Cerebellar cortex (tissue), 1 donor: ENCODE results near the gene CPNE1.
"Not testable (repeated sequence)": the region's sequence is repeated elsewhere in the genome, so short reads cannot be mapped to it uniquely, and the experiment has no call there.

Source experiments
- DNase-seq: peaks from one replicate; pipeline ENCODE4 v3.0.0-alpha.2; 2015; ENCODE audit warnings: low spot score

Gene CPNE1

DNA sequence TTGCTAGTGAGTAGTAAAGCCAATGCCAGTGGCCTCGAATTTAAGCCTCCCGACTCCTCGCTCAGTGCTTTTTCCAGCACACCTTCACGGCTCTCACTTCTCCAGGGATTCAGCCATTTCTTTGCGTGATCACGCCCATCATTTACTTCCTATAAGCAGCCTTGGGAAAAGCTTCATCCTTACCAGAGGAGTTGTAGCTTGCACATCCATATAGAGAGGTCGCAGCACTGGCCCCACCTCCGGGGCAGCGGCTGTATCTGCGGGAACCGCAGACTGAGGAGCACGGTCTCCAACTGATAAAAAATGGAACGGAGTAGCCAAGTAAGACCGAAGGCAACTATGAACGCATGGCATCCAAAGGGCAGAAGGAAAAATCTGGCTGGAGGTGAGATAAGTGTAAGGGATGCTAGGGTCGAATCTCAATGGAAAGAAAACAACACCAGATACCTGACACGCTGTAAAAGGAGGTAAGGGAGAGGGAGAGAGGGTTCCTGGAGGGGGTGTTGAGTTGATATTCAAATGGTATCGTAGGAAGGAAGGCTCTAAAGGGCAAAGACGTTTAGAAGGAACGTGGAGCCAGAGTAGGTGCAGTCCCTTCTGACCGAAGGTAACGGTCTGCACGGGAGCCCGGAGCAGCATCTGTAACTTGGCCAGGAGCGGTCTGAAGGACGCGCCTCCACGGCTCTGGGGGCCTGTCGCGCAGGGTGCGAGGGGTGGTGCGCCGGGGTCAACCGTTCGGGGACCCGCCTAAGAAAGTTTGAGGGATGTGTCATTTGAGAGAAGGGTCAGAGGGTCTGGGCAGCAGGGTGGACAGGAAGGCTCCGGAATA, 33.8 kb upstream of the CPNE1 start:
- DNase-seq = peak; percentile 36

DNA sequence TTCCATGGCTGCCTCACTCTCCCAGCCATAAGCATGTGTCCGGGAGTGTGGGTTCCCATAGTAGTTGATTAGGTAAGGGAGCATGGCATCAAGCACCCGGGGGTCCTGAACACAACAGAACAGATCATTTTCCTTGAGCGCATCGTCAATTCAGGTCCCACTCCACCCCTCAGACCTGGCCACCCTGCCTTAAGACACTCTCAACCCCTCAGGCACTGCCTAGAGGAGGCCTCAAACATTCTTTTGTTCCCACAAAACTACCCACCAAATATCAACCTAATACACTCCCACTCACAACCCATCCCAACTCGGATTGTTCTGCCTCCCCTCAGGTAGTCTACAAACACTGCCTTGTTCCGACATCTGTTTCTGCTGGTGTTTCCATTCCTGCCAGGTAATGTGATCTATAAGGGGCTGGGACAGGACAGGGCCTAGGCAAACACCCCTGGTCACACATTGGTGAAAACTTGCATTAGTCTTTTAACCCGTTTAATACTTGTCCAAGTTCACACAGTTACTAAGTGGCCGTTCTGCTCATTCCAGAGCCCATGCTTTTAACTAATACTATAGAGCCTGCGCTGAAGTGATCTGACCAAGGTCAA, 33.1 kb upstream of the CPNE1 start:
- no peak for DNase-seq

DNA sequence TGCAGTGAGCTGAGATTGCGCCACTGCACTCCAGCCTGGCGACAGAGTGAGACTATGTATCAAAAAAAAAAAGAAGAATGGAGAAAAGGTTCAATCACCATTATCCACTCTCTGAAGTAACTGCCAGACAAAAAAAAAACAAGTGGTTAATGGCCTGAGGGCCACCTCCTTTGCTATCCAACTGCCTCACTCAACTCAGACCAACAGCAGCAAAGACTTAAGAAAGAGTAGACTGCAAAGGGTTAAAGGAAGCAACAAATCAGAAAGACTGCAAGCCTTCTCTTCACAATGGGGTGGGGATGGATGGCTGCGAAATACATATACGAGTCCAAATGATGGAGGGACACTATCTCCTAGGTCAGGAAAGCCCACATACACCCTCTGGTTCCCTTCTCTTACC, 31.3 kb upstream of the CPNE1 start:
- no peak for DNase-seq

DNA sequence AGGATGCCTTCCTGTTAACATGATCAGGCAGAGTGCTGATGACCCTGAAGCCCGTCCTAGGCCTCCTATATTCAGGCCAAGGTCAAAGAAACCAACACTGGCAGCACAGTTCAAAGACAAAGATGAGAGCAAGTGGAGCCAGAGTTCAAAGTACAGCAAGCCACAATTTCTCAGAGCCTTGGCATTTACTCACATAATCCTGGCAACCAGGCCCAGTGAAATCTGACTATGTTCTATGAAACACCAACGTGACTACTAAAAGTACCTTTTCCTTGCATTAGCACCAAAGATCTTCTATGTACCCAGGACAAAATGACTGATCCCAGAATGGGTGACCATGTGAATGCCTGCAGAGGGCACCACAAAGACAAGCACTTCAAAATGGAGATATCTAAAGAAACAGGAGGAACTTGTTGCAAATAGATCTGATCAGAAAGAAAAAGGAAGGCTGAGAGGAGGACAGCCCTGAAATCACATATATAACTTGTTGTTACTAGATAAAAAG, 30.6 kb upstream of the CPNE1 start:
- DNase-seq = no peak

DNA sequence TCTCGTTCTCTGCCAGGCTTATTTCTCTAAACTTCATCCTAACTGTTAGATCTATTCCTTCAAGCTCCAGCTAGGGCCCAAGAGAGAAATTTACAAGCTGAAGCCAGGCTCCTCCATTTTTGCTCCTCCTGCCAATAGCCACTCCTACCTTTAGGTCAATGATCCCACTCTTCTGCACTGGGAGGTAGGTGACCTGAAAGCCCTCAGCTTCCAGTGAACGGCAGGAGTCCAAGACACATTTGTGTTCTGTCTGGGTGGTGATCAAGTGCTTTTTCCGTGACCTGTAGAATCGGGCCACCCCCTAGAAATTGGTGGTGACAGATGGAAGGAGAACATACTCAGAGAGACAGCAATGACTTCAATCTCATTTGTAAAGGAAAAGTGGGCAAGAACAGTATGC, 25.6 kb upstream of the CPNE1 start:
- no peak for DNase-seq

DNA sequence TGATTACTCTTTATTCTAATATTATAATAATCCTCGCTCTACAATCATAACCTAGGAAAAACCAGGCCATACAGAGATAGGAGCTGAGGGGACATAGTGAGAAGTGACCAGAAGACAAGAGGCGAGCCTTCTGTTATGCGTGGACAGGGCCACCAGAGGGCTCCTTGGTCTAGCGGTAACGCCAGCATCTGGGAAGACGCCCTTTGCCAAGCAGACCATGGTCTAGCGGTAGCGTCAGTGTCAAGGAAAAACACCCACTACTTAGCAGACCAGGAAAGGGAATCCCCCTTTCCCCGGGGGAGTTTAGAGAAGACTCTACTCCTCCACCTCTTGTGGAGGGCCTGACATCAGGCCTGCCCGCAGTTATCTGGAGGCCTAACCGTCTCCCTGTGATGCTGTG, 22.2 kb upstream of the CPNE1 start:
- peak; percentile 33 for DNase-seq

DNA sequence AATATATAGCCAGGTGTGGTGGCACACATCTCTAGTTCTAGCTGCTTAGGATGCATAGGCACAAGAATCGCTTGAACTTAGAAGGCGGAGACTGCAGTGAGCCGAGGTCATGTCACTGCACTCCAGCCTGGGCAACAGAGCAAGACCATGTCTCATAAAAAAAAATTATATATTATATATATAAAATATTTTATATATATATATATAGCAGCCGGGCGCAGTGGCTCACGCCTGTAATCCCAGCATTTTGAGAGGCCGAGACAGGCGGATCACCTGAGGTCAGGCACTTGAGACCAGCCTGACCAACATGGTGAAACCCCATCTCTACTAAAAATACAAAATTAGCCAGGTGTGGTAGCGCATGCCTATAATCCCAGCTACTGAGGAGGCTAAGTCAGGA, 20.7 kb upstream of the CPNE1 start:
- DNase-seq = not testable (repeated sequence)

DNA sequence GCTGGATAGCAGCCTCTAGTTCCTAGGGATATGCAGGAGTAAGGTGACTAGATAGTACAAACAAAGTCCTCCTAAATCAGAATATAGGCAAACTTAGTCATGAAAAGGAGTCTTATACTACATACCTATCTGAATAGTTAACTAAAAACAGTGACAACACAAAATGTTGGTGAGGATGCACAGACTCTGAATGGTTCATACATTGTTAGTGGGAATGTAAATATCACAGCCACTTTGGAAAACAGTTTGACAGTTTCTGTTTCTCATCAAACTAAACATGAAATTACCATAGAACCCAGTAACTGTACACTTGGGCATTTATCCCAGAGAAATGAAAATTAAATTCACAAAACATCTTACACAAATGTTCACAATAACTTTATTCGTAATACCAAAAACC, 17.3 kb upstream of the CPNE1 start:
- DNase-seq = no peak

DNA sequence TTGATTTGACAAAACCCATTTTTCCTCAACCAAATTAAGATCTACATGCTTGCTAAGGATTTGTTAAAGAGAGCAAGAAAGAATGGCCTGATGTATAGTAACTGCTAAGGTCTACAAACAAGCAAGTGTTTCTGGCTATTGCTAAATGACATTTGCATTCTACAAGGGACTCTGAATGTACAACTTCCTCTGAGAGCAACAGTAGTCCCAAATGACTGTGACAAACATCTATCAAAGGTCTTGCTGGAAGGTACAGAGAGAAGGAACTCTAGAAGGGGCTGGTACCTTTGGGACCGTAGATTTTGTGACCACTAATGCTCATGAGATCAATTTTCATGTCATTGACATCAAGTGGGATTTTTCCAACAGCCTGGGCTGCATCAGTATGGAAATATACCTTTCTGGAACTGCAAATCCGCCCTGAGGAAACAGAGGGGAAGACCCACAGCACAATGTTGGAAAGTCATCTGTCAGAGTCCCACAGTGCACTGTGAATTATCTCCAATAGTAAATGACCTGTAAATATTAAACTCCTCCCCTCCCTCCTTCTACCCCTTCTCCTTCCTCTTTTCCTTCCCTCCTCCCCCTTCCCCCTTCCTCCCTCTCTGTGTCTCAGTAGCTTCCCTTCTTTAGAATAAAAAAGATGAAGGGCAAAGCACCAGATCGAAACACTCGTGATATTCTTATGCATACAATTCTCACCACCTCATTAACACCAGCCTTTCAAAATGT, 15.9 kb upstream of the CPNE1 start:
- no peak for DNase-seq

DNA sequence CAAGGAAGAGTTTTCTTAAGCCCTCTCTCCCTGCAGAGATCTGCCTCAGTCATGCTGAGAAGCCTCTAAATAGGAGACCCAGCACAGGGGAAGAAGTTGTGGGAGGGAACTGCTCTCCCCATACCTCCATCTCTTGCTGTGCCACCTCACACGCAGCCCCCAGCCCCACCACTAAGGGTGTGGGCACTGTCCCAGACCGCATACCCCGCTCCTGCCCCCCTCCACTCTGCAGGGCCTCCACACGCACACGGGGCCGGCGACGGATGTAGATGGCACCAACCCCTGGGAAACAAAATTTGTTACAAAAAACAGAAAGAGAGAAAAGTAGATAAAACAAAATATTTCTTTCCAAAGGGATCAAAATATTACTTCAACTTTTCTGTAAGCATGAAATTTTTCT, 10.2 kb upstream of the CPNE1 start:
- DNase-seq = no peak

DNA sequence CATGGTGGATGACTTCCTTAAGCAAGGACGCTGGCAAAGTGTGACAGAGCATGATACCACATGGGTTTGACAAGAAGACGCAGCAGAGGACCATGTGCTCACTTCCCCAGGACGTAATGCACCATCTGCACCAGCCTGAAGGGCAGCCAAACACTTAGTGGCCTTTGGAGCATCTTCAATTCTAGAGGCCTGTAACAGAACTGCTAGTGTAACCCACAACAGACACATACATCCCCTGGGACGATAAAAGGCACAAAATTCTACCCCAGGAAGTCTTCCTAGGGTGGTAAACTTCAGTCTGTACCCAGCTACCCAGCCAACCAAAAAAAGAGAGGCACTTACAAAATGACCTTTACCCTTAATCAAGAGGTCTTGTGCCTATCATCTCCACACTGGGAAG, 9.2 kb upstream of the CPNE1 start:
- DNase-seq = peak; percentile 79

DNA sequence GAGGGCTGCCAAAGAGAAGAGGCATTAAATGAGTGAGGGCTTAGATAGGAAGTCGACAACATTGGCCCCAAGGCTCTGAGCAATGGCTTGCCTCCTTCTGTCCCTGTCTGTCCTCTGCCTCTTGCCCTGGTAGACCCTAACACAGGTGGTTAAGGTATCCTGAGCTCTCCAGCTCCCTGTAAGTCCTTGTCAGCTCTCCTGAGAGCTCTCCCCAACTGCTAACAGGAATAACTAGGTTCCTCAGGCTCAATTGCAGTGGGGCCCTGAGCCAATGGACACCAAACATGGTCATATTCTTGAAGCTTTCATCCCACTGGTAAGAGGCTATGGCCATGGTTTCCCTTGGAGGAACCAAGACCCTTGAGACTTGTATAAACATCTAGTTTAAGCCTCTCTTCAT, 5.0 kb upstream of the CPNE1 start:
- no peak for DNase-seq

DNA sequence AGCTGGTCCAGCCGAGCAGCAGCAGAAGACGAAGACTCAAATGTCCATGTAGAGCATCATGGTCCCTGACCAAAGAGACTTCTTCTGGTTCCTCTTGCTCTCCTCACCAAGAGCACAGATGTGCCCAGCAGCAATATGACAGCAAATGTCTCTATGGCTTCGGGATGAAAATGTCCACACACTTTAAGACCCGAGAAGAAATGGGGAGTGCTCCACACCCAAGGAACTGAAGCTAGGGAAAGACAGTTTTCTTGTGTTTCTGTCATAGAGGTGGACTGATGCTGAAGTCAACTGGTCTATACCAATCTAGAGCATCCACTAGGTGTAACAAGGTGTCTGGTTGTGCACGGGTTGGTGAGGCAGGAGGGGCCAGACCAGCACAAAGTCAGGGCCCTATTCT, 4.5 kb upstream of the CPNE1 start:
- DNase-seq = no peak

DNA sequence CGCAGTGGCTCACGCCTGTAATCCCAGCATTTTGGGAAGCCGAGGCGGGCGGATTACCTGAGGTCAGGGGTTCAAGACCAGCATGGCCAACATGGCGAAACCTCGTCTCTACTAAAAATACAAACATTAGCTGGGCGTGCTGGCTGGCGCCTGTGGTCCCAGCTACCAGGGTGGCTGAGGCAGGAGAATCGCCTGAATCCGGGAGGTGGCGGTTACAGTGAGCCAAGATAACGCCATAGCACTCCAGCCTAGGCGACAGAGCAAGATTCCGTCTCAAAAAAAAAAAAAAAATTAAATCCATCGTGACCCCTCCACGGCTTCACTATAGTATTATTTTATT, 1.2 kb upstream of the CPNE1 start:
- DNase-seq = no peak

DNA sequence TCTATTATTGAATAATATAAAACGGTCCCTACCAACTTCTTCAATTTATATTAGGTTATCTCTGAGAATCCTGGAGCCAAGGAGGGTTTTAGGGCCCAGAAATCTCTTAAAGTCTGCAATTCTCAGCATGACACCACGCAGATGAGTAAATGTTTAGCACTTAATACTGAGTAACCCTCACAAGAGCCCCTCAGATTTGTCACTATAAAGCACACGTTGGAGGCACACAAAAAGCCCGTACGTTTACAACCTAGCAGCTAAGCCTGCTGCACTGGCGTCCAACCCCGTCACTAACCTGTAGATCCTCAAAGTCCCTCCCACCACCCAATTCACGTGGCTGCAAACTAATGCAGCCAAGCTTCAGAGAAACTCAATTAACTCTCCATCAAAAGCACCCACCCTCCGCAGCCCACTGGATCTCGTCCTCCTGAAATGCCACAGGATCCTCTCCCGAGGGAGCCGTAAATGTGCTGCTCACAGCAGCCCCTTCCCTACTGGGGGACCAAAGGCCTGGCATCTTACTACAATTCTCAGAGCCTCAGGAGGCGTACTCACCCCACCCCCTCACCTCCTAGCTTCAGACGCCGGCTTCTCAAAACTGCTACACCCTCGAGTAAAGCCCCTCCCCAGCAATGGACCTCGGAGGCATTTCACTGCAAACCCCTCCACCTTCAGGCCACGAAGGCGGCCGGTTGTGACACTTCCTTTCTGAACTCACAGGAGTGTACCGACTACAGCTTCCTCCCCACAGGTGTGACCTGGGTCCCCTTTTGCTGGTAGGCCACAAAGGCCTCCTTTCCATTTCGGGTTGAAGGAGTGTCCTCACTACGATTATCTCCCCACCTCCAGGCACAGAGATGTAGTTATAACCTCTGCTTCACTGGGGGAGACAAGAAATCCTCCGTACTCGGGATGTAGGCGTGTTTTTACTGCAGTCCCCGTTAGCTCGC, 909 bp downstream of the CPNE1 start:
- DNase-seq = peak; percentile 37

DNA sequence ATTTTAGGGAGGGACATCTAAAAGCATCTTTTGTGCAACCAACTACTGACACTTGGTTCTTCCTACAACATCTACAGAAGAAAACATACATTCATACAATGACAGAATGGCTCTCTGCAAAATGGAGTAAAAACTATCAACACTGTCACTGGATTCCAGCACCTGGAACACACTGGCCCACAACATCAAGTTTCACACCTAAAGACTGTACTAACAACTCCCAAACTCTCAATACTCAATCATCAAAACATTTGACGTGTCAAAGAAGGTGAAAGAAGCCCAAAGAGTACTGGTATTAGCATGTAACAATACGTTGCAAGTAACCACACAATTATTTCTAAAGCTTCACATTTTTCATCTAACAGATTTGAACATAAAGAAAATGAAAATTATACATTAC, 2.1 kb downstream of the CPNE1 start:
- no peak for DNase-seq

DNA sequence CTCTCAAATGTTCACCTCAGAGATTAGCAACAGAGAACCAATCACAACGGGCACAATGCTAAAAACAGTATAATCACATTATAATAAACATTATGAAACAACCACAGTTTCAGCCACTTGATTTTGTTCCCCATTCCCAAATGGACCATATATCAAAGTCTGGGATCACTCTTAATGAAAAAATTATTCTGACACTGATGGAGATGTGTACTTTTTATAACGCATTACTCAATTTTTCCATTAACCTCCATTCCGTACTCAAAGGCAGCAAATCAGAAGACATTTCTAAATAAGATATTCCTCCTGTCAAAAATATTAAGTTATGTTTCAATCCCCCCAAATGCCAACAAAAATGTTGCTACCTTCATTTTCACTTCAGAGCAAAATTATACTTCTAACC, 2.8 kb downstream of the CPNE1 start:
- no peak for DNase-seq

DNA sequence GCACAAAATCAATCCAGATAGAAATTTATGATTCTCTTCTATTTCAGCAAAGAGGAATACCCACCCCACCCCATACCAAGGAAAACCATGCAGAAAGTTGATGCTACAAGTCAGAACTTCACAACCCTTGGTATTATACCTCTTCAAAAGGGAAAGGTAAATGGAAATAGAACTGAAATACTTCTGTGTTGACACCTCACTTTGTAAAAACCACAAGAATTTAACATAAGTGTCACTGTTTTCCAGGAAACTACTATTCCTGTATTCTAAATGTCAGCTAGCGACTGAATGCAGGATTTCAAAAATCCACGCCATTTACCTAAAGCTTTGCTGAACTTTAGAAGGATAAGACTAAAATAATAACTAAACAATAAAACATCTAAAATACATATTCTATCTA, 3.6 kb downstream of the CPNE1 start:
- DNase-seq = no peak

DNA sequence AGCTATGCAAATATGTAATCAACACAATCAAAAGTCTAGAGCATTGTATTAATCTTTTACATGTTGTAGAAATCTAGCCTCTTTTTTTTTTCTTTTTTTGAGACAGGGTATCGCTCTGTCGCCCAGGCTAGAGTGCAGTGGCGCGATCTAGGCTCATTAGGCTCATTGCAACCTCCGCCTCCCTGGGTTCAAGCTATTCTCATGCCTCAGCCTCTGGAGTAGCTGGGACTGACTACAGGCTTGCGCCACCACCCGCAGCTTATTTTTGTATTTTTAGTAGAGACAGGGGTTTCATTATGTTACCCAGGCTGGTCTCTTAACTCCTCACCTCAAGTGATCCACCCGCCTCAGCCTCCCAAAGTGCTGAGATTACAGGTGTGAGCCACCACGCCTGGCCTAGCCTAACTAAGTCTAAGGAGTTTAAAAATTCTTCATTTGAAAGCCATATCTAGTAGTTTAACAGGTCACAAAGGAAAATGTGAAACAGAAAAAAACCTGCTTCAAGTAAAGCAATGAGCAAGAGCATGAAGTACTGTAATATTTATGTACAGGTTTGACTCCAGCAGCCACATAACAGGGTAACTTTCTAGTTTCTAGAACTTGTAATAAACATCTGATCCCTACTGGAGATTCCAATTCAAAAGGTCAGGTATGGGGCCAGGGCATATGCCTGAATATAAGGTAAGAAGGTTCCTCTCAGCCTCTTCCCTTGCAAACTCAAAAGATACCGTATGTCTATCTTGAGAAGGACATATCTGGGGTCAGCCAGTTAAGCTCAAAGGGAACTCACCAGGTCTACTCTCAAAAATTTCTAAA, 4.4 kb downstream of the CPNE1 start:
- no peak for DNase-seq

DNA sequence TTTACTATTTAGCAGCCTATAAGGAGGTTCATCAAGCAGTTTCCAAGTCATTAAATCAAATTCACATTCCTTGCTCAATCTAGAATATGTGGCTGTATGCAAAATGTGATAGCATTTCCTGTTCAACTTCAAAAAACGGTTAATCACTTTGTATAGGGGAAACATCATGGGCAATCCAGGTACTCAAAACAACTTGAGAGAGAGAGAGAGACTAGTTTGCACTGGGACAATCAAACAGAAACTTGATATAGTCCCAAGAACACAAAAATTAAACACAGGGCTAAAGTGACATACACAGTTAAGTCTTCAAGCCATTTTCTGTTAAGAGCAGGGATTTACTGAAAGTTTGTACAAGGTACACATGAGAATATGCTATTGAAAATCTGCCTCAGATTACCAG, 7.4 kb downstream of the CPNE1 start:
- DNase-seq = no peak

DNA sequence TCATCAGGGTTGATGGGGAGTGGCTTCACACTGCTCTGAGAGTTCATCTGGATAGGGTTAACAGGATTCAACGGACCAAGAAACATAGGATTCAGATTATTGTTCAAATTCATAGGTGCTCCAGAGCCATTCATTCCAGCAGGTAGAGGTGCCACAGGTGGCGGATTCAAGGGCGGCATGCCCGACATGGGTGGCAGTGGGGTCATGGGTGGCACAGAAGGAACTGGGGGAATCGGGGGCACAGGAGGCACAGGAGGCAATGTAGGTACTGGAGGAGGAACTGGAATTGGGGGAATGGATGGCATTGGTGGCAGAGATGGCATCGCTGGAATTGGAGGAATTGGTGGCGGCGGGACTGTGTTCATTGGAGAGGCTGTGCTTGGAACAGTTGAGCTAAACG, 10.3 kb downstream of the CPNE1 start:
- DNase-seq = no peak
